Activated T-helper 1 cell treated with Interleukin-2 at 50 U/mL for 16 hours (primary cell): ENCODE results near the gene TMPRSS3.
A peak's percentile ranks its signal among the peaks of the same experiment; 100 is the strongest.

Source experiments
- DNase-seq: peaks from one replicate; pipeline ENCODE4 v3.0.0-alpha.2; 2020; ENCODE audit warnings: low read depth

Gene TMPRSS3

DNA sequence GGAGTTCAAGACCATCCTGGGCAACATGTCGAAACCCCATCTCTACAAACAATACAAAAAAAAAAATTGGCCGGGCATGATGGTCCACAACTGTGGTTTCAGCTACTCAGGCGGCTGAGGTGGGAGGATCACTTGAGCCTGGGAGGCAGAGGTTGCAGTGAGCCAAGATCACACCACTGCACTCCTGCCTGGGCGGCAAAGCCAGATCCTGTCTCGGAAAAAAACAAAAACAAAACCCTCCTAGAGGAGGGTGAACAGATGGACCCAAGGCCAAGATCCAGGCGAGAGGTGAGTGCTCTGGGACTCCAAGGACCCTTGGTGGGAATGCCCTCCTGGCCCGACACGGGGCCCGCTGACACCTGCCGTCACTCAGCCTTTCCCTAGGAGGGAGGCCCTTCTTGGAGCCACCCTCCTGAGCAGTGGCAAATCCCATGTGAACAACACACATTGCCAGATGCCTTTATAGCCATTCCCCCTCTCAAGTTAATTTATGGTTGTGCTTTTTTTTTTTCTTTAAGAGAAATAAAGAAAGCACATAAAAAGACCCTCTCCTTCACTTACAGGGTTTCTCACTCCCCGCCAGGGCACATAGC is 45.4 kb downstream of the TMPRSS3 start:
- DNase-seq = no peak

DNA sequence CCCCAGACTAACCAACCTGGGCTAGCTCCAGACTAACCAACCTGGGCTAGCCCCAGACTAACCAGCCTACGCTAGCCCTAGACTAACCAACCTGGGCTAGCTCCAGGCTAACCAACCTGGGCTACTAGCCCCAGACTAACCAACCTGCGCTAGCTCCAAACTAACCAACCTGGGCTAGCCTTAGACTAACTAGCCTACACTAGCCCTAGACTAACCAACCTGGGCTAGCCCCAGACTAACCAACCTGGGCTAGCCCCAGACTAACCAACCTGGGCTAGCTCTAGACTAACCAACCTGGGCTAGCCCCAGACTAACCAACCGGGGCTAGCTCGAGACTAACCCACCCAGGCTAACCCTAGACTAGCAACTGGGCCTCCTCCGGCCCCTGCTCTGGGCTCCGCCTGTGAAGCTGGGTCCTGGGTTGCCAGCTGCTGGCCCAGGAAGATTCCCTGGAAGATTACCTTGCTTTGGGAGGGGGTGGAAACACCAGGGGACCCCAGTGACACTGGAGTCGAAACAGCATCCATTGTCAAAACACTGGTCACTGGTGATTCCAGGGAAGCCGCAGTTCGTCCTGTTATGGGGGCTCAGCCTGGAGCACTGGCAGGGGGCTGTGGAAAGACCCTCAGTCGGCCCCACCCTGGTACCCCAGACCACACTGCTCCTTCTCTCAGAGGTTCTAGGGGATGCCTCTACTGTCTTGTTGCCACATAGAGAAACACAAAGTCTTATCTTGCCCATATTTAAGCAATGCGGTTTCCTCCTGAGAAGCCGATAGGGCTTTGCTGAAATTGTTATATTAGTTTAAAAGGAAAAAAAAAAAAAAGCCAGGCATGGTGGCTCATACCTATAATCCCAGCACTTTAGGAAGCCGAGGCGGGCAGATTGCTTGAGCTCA is 46.2 kb downstream of the TMPRSS3 start:
- DNase-seq = no peak

DNA sequence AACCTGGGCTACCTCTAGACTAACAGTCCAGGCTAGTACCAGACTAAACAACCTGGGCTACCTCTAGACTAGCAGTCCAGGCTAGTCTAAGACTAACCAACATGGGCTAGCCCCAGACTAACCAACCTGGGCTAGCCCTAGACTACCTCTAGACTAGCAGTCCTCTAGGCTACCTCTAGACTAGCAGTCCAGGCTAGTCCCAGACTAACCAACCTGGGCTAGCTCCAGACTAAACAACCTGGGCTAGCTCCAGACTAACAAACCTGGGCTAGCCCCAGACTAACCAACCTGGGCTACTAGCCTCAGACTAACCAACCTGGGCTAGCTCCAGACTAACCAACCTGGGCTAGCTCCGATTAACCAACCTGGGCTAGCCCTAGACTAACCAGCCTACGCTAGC is 47.1 kb downstream of the TMPRSS3 start:
- no peak for DNase-seq

DNA sequence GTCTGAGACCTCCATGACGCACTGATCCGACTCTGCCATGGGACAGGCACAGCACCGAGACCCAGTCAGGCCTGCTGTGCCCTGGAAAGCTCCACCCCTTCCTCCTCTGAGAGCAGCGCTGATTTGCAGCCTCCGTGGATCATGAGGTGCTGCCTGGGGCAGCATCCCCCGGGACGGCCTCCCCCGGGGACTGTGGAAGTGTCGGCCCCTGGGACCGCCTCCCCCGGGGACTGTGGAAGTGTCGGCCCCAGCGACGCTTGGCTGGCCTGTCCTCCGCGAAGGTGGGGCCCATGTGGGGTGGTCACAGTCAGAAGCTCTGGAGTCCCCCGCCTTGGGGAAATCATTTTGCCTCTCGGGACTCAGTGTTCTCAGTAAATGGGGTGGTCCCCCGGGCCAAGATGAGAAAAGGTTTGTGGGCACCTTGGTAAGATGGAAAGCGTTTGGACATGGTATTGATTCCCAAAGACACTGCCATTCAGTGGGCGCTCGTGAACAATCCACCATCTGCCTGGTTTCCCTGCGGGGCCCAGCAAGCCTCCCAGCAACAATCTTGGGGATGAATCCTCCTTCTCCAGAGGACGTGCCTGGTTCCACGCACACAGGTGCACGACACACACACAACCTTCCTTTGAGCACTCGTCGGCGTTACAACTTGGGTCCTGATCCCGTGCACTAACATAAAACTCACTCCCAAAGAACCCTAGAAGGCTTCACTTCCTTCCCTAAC is 48.1 kb downstream of the TMPRSS3 start:
- DNase-seq = no peak

DNA sequence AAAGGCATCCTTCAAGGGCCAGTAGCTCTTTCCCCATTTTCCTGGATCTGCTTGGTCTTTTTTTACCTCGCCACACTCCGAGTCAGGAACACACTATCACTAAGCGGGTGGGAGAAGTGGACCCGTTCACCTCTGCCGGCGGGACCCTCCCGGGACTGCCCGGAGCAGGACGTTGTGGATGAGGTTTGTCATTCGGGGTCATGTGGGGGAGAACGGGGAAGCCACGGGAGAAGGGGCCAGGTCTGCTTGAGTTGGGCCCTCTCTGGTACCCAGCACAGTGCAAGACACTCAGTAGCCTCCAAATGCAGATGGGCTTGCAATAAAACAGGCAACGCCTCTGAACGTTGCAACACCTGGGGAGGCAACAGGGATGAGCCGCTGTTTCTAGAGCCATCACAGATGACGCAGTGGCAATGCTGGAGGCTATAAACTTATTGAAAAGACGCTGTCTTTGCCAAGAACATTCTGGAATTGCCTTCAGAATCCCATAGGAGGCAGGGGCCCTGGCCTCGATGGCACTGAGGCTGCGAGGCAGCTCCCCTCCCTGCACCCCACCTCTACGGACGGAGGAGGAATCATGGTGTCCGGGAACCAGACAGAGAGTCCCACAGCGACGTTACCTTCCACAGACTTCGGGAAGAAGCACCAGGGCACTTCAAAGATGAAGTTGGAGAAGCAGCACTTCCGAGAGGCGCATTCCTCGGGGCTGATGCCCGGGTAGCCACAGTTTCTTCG is 48.8 kb downstream of the TMPRSS3 start:
- no peak for DNase-seq

DNA sequence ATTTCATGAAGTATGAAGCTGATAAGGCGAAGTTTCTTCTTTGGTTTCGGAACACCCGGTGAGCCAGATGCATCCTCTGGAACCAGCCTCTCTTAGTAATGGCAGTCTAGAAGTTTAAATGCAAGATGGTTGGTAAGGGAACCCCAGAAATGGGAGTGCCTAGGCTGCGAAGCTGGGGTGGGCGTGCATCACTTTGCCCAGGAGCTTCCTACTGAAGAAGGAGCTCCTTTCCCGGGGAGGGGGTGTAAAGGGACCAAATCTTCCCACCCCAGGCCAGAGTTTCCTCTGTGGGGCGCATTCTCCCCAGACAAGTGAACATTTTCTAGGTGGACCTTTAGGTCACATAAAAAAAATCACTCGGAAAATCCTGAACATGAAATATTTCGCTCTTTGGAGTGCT is 49.4 kb downstream of the TMPRSS3 start:
- DNase-seq = no peak

DNA sequence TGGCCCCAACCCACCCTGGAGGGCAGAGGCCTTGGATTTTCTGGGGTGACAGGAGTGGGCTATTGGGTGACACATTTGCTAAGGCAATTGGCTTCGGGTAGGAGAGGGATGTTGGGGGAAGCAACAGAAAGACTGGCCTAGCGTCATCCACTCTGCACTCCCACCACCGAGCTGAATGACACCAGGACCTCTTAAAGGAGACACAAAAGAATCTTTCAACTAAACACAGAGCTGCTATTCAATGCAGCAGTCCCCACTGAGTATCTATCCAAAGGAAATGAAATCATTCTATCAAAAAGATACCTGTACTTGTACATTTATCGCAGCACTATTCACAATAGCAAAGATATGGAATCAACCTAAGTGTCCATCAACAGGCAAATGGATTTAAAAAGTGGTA is 51.2 kb downstream of the TMPRSS3 start:
- DNase-seq = no peak

DNA sequence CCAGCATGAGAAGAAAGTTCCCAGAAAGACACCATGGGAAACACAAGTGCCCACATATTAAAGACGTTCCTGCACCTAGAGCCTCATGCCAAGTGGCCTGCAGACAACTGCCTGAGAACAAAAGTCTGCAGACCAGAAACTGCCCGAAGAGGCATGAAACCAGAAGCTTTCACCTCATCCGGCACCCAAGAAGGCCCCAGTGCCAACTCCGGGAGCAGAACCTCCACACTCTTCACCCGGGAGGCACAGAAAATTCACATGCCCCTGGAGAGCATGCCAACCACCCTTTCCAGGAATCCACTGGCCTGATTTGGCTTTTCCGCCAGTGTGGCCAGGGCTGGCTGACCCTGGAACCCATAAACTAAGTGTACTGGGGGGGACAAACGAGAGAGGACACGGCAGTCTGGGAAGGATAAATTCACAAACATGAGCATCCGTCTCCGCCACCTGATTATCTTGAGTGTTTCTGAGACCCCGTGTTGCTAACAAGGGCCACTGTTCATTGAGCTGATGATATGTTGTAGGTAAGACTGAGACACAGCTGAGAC is 51.8 kb downstream of the TMPRSS3 start:
- DNase-seq = no peak

DNA sequence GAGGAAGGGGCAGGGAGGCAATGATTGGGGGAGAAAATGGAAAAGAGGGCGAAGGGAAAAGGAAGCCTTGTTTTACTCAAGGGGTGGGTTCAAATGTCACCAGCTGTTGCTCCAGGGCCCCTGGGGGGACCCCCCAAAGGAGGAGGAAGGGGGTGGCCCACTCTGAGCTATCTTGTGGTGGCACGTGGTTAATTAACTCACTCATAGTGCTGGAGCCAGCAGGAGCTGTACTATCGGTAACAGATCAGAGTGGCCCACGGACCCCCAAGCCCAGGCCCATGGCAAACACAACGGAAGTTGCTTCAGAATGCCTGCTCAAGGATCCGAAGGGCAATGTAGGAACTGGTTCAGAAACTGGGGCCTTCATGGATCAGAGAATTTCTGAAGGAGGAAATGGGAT is 52.3 kb downstream of the TMPRSS3 start:
- no peak for DNase-seq

DNA sequence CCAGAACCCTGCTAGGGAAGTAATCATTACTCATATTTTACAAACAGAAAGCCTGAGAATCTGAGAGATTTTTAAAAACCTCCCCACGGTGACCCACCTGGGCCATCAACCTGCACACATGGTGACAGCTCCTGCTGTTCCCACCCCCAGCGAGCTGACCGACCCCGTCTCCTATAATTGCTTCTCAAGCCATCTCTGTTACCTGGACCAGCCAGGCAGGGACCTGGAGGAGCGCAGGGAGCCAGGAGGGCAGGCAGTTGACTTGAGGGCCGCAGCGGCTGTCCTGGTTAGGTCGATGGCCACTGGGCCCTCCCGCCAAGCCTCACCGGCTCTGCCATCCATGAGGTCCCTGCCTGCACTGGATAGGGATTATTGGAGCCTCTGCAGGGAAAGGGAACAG is 52.8 kb downstream of the TMPRSS3 start:
- DNase-seq = no peak

DNA sequence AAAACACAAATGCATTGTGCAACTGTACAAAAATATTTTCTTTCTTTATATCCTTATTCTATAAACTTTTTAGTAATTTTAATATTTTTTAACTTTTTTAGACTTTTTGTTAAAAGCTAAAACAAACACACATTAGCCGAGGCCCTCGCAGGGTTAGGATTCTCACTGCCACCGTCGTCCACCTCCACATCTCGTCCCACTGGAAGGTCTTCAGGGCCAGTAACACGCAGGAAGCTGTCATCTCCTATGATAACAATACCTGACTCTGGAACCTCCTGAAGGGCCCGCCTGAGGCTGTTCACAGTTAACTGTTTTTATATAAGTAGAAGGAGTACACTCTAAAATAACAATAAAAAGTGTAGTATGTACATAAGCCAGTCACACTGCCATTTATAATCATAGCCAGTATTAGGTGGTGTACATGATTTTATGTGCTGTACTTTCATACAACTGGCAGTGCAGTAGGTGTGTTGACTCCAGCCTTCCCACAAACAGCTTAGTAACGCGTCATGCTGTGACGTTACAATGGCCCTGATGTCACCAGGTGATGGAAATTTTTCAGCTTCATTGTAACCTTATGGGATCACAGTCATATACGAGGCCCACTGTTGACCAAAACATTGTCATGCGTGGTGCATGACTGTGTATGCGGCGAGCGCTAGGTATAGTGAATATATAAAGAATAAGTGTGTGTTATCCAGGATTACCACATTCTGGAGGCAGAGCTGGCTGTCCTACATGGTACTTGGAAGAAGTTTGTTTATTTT is 53.9 kb downstream of the TMPRSS3 start:
- no peak for DNase-seq

DNA sequence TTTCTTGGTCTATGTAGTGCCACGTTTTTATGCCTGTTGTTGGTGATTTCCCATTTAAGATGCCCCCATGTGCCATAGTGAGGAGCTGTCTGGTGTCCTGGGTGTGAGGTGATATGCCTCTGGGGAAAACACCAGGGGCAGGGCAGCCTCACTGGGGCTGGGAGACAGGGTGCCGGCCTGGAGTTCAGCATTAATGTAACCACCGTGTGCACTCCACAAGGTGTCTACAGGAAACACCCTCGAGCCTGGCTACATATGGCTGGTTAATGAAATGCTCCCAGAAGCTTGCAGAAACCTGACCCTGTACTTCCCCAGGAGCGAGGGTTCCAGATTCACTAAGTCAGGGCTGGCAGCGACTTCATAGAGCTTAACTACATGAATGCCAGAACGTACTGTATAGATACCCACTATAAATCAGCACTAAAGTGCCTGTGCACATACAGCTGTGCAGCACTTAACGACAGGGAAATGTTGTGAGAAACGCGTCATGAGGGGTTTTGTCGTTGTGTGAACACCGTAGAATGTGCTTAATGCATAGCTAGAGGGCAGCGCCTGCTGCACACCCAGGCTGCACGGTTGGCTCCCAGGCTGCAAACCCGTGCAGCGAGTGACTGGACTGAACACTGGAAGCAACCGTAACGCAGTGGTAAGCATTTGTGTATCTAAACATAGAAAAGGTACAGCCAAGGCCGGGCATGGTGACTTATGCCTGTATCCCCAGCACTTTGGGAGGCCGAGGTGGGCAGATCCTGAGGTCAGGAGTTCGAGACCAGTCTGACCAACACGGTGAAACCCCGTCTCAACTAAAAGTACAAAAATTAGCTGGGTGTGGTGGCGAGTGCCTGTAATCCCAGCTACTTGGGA is 55.4 kb downstream of the TMPRSS3 start:
- DNase-seq = no peak

DNA sequence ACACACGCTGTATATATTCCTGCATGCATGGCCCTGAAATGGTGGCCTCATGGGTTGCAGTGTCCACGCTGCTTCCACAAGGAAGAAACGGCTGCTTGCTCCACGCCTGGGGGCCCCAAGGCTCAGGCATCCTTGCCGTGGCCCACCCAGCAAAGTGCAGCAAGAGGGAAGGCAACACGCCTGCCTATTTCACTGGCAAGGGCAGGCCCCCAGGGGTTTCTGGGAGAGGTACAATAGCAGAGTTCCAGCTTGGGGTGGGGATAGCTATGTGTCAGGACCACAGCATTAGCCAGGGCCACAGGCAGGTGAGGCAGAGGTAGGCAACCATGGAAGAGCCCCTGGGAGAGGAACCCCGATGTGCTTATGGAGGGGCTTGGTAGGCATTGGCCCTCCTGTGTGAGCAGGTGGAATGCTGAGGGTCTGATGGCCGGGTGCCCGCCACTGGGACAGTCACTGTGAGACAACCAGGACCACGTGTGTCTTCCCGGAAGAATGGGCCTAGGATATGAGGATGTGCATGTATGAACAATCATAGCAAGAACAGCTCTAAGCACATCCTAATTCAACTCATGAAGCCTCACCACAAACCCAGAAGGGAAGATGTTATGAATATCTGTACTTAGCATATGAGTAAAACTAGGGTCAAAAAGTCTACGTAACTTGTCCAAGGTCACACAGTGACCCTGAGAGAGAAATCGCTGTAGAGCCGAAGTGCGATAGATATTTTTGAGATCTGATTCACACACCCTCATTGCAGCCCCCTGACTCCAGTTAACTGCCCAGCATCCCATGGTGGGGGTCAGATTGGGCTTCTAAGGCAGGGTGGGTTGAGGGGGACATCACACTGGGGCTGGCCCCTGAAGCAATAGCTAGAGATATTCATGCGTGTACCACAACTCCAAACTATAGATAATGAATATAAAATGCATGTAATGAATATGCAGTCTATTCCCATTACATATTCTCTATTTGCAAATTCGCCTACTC is 56.8 kb downstream of the TMPRSS3 start:
- no peak for DNase-seq

DNA sequence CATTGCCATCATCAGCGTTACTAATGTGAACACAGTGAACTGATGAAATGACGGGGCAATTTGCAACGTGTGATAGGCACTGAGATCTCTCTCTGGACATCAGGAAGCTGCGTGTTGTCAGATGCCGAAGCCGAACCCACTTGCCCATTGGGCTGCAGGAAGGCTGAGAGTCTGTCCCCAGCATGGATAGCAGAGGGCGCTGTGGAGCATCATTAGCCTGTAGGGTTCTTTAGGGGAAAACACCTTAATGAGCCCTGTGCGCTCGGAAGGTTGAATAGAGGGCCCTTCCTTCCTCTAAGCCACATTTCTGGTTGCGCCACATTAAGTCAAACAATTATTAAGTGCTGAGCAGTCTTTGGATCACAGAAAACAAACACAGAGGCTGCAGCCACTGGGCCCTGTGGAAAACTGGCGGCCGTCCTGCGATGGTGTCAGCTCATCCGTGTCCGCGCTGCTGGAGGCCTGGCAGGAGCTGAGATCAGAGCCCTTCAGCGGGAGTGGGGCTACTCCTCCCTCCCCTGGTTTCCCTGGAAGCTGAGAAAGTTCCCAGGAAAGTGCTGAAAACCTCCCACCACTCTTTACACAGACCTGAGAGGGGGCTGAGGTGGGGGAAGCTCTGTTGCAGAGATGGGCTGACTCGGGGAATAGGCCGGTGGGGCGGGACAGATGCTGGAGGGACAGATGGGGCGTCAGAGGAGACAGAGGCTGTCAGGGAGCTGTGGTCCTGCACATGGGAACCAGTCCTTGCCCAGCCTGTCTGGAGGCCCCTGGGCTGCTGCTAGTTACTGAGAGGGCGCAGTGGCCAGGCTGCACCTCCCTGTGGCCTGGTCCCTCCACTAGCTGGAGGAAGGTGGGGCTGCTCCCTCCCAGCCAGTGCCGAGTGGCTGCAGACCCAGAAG is 57.8 kb downstream of the TMPRSS3 start:
- peak; percentile 64 for DNase-seq

DNA sequence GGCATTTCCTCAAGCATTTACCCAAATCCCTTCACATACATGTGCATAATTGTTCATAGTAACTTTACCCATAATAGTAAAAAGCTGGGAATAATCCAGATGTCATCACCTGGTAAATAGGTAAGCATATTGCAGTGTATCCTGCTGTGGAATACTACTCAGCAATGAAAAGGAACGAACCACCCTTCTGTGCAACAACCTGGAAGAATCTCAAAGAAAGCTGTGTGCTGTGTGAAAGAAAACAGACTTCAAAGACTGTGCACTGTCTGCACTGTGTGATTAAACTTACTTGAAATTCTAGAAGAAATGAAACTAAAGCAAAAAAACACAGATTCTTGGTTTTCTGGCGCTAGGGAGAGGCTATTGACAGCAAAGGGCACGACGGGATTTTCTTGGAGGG is 58.6 kb downstream of the TMPRSS3 start:
- DNase-seq = no peak

DNA sequence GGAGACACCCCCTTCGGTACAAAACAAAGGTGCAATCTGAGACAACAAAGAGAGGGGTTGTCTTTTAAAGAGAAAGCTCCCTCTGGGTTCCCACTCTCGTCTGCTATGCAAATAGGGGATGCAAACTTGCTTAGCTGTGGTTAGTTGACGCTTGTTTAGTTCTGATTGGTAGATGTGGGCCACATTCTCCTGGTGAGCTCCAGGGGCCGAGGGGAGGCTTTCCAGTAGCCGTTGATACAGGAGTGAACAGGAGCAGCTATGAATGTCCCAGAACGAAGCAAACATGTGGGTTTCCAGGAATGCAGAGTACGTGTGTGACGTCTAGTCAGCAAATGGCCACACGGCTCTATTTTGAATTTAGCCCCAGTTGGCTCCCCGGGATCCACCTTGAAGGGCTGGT is 59.8 kb downstream of the TMPRSS3 start:
- no peak for DNase-seq

DNA sequence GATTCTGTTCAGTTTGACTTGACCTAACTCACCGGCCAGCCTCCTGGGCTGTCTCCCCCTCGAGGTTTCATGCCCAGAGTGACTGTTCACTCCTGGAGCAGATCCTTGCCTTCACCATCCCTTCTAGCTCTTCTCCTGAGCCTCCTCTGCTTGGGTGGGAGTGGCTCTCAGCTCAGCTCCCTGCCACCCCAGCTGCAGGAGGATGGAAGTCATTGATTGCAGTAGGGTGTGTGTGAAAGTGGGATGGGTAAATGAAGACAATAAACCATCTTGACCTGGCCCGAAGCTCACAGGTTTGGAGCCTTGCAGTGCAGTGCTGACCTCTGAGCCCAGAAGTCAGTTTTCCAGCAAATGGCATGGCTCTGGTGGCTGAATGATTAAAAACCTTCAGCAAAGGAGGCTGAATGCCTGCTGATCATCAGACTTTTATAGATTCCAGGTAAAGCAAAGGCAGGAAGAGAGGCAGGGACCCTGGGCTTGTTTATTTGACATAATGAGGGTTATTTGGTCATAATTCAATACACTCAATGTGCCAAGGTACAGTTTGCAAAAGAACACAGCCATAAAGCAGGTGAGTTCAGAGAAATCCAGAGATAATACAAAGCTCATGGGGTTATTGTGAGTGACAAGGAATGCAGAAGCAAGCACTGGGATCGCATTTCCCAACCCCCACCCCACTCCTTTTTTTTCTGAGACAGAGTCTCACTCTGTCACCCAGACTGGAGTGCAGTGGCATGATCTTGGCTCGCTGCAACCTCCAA is 63.1 kb downstream of the TMPRSS3 start:
- DNase-seq = no peak
